Fibroblast of villous mesenchyme (primary cell): Measurements from ENCODE around the gene FOSB. TPM values are rescaled to one million over a fixed set of nuclear protein-coding genes. Genes with fewer than 3 reads are reported as not detected.
A peak's percentile ranks its signal among the peaks of the same experiment; 100 is the strongest.

Experiments
- DNase-seq: peaks from one replicate; pipeline ENCODE4 v3.0.0-alpha.2; 2010; ENCODE audit warnings: low read depth
- H3K4me3 ChIP-seq: 2 replicates; pipeline ENCODE4 v1.5.1; 2011; ENCODE audit warnings: low read depth, mild to moderate bottlenecking, low read length
- total RNA-seq: library from RNA; depleted of rRNA; stranded (reverse); fragments of >200 nt; gene quantifications from 2 replicates; pipeline ENCODE4 v1.2.3, GENCODE V29; 2012
- TF ChIP-seq, protein P1 (sequence below): IDR thresholded peaks from 2 replicates; pipeline ENCODE4 v1.5.1; 2012; ENCODE audit warnings: low read depth, mild to moderate bottlenecking, low read length; ENCODE audit not compliant: insufficient read depth

Gene FOSB
- total RNA-seq, 1 donor = 13.0 TPM

DNA sequence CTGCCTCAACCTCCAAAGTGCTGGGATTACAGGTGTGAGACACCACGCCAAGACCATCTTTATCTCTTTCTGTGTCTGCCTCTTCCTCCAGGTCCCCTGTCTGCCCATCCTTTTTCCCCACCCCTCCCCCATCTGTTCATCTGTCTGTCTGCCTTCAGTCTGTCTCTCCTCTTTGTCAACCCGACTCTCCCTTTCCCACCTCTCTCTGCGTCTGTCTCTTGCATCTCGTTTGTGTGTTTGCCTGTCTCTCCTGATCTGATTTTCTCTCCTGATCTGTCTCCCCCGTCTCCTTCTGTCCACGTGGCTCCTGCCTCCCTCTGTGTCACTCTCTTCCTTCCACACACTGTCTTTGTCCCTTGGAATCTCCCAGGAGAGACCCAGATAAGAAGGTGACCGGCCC lies 49.4 kb downstream of the FOSB start:
- TF ChIP-seq, protein P1, sequence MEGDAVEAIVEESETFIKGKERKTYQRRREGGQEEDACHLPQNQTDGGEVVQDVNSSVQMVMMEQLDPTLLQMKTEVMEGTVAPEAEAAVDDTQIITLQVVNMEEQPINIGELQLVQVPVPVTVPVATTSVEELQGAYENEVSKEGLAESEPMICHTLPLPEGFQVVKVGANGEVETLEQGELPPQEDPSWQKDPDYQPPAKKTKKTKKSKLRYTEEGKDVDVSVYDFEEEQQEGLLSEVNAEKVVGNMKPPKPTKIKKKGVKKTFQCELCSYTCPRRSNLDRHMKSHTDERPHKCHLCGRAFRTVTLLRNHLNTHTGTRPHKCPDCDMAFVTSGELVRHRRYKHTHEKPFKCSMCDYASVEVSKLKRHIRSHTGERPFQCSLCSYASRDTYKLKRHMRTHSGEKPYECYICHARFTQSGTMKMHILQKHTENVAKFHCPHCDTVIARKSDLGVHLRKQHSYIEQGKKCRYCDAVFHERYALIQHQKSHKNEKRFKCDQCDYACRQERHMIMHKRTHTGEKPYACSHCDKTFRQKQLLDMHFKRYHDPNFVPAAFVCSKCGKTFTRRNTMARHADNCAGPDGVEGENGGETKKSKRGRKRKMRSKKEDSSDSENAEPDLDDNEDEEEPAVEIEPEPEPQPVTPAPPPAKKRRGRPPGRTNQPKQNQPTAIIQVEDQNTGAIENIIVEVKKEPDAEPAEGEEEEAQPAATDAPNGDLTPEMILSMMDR = no peak
- no peak for DNase-seq

DNA sequence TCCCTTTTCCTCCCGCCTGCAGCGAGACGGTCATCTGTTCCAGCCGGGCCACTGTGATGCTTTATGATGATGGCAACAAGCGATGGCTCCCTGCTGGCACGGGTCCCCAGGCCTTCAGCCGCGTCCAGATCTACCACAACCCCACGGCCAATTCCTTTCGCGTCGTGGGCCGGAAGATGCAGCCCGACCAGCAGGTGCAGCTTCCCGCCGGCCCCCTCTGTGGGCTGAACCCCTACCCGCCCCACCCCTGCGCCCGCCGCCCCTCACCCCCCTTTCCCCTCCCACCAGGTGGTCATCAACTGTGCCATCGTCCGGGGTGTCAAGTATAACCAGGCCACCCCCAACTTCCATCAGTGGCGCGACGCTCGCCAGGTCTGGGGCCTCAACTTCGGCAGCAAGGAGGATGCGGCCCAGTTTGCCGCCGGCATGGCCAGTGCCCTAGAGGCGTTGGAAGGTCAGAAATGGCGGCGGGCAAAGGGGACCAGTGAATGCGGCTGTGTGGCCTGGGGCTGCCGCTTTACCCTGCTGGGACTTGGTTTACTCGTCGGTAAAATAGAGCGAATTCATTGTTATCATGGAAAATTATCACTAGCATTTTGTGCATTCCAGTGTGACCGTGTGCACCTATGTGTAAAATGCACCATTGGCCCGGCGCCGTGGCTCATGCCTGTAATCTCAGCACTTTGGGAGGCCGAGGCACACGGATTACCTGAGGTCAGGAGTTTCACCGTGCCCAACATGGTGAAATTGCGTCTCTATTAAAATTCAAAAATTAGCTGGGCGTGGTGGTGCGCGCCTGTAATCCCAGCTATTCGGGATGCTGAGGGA lies 50.1 kb downstream of the FOSB start:
- no peak for DNase-seq
- TF ChIP-seq, protein P1 = no peak
- no peak overlapping the region for H3K4me3 ChIP-seq

More for the DNA sequence above, 49.4 kb downstream of the FOSB start:
- H3K4me3 ChIP-seq = no peak overlapping the region

- DNase-seq = no peak
- H3K4me3 ChIP-seq = no peak overlapping the region
- TF ChIP-seq, protein P1 = no peak
These were observed 50.7 kb downstream of the FOSB start for GRCh38 chr19:45518469-45518826.

- TF ChIP-seq, protein P1 = no peak
- no peak for DNase-seq
- H3K4me3 ChIP-seq = no peak overlapping the region
These were observed 54.5 kb downstream of the FOSB start for GRCh38 chr19:45522010-45522941.

DNA sequence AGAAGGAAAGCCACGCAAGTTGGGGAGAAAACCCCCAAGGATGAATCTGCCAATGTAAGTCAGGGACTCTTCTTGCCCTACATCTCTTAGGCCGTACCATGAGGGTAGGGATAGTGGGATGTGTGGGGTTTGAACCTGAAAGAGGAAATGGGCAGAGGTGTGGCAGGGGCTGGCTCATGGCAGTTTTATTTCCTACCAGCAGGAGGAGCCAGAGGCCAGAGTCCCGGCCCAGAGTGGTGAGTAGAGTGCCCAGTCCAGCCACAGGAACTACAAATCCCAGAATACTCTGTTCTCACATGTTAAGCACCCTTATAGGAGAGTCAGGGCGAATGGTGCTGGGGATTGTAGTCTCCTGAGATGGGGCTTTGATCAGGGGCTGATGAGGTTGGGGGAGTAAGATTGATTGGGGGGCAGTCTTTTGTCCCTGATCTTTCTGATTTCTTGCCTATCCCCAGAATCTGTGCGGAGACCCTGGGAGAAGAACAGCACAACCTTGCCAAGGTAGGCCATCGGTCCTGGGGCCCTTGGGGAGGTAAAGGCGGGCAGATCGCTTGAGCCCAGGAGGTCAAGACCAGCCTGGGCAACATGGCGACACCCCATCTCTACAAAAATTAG lies 56.0 kb downstream of the FOSB start:
- TF ChIP-seq, protein P1 = peak; percentile 92
- no peak overlapping the region for H3K4me3 ChIP-seq

GRCh38 chr19:45524575-45525129 lies 56.9 kb downstream of the FOSB start:
- TF ChIP-seq, protein P1 = no peak
- no peak overlapping the region for H3K4me3 ChIP-seq
- DNase-seq = no peak

More for the DNA sequence above, 56.0 kb downstream of the FOSB start:
- peak; percentile 87 for DNase-seq
